GF-D8 (cell line): ENCODE data around the gene SPTAN1.

Source experiments
- DNase-seq: peaks from one replicate; lab custom pipeline; 2025; lab: John Stamatoyannopoulos, UW

SPTAN1 gene

DNA sequence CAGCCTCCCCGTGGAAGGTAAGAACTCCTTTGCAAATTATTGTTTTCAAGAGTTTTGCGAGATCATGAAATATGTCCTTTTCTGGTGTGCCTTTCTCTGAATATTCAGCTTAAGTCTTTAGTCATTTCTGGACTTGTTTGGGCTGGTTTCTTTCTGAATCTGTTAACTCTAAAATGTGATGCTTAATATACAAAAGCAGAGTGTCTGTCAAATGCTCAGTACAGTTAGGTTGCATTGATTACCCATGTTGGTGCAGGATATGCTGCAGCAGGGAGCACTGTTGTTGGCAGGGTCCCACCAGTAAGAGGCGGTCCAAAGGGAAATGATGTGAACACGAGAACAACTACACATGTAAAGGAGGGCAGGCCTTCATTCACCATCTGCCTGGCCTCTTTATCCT lies 47.7 kb downstream of the SPTAN1 start:
- DNase-seq = no peak

DNA sequence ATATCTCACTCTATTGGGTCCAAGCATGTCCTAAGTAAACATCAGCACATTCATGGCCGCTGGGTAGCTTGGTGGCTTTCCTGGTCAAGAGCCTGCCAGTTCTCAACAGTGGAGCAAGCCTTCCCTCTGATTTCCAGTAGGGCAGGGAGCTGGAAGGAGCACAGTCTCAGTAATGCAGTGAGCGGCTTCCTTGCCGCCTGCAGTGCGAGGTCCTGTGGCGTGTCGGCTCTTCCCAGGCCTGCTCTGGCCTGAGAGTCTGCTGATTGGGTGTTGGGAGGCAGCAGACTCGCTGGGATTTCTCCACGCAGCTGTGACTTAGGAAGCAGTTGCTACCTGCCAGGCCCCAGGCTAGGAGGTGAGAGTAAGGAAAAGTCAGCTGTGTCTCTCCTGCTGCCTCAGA lies 51.3 kb downstream of the SPTAN1 start:
- DNase-seq = no peak

DNA sequence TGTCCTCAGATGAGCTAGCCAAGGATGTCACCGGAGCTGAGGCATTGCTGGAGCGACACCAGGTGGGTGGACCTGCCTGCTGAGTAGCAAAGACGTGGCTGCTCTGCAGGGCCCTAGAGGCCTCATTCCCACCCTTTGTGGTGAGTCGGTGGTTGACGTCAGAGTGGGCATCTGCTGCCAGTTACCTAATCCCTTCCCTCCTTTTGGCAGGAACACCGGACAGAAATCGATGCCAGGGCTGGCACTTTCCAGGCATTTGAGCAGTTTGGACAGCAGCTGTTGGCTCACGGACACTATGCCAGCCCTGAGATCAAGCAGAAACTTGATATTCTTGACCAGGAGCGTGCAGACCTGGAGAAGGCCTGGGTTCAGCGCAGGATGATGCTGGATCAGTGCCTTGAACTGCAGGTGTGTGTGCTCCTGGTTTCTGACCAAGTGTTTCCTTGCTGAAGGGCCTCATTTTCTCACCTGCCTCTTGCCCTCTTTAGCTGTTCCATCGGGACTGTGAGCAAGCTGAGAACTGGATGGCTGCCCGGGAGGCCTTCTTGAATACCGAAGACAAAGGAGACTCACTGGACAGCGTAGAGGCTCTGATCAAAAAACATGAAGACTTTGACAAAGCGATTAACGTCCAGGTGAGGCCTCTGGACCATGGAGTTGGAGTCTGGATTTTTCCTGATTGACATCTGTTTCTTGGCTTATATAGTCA lies 55.4 kb downstream of the SPTAN1 start:
- no peak for DNase-seq

DNA sequence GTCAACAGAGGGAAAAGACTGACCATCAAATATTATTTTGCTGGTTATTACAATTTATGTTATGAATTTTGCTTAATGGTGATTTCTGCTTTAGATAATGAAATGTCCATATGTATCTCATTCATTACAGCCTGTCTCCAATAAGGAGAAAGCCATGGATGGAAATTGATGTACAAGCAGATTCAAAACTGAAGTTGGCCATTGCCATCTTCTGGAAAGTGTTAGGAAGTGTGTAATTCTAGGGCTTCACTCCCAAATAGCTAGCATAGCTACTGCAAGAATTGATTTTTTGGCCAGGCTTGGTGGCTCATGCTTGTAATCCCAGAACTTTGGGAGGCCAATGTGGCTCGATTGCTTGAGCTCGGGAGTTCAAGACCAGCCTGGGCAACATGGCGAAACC lies 58.5 kb downstream of the SPTAN1 start:
- no peak for DNase-seq

DNA sequence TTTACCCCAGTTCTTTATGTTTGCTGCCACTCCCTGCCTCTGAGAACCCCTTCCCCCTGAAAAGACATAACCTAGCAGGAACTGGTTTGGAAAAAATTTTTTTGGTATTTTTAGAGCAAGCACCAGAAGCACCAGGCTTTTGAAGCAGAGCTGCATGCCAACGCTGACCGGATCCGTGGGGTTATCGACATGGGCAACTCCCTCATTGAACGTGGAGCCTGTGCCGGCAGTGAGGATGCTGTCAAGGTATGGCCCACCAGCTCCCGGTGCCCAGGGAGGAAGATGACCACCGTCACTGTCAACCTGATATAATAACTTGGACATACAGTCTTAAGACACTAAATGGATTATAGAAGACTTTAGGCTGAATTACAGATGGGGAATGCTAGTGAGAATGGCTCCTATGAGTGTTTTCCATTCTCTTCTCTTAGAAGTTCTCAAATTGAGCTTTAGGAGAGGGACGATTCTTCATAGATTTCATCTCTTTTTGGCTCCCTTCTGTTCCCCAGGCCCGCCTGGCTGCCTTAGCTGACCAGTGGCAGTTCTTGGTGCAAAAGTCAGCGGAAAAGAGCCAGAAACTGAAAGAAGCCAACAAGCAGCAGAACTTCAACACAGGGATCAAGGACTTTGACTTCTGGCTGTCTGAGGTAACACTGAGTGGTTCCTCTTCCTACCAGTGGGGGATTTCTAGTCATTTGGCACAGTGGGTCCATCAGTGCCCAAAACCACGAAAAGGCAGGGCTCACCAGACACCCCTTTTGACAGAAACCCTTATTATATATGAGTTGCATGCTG lies 59.4 kb downstream of the SPTAN1 start:
- no peak for DNase-seq

DNA sequence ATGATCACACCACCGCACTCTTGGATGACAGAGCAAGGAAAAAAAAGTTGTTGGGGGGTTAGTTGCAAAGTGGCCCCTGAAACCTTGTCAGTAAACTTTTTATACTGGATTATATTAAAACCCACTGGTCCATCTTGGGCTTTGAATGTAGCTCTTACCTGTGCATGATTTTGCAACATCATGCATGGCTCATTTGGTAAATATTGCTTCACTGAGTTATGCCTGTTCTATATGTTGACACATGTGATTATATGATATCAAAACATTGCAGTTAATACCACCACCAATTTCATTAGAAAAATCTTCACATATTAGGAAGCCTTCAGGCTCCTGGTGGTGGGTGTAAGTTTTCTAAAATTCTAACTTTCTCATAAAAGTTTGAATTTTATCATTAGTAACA lies 62.3 kb downstream of the SPTAN1 start:
- no peak for DNase-seq

DNA sequence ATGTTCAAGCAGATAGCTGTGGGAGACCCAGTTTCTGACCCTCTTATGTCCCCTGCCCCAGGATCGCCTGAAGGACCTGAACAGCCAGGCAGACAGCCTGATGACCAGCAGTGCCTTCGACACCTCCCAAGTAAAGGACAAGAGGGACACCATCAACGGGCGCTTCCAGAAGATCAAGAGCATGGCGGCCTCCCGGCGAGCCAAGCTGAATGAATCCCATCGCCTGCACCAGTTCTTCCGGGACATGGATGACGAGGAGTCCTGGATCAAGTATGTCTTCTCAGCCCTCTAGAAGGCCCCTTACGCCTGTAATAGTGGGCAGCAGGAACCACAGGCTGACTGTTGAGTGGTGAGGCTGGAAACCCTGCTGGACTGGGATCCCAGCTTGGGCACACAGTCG lies 63.2 kb downstream of the SPTAN1 start:
- DNase-seq = no peak

DNA sequence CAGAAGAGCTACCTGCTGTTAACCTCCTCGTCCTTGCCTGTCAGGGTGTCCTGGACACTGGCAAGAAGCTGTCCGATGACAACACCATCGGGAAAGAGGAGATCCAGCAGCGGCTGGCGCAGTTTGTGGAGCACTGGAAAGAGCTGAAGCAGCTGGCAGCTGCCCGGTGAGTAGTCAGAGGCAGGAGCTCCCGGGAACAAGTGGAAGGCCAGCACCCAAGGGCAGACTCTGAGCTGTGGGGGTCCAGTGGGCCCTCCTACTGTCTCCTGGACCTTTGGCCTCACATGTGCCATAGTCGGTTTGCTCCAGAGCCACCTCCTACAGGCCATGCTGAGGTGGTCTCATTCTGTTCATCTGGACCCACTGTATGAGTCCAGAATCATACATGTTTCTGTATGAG lies 65.6 kb downstream of the SPTAN1 start:
- DNase-seq = no peak

DNA sequence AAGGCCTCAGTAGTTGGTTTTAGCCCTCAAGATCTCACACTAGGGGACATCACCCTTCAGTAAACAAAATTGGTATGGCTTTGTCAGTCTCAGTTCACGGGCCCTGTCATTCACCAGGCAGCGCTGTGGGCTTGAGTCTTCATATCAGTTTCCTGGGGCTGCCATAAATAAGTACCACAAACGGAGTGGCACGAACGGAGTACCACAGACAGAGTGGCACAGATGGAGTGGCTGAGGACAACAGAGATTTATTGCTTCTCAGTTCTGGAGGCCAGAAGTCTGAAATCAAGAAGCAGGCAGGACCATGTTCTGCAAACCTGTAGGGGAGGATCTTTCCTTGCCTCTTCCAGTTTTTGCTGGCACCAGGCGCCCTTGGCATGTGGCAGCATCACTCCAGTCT lies 66.7 kb downstream of the SPTAN1 start:
- no peak for DNase-seq

DNA sequence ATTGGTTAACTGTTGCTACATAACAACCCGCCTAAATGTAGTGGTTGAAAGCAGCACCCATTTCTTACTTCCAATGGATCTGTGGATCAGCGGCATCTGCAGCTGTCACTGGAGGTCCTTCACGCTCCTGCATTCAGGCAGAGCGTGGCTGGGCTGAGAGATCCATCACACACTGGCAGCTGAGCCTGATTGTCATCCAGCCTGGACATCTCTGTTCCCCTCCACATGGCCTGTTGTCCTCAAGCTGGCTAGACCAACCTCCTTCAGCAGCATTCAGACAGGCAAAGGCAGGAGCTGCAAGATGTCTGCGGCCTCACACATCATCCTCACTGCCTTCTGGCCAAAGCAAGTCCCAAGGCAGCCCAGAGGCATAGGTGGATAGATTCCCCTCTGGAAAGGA lies 67.4 kb downstream of the SPTAN1 start:
- no peak for DNase-seq

DNA sequence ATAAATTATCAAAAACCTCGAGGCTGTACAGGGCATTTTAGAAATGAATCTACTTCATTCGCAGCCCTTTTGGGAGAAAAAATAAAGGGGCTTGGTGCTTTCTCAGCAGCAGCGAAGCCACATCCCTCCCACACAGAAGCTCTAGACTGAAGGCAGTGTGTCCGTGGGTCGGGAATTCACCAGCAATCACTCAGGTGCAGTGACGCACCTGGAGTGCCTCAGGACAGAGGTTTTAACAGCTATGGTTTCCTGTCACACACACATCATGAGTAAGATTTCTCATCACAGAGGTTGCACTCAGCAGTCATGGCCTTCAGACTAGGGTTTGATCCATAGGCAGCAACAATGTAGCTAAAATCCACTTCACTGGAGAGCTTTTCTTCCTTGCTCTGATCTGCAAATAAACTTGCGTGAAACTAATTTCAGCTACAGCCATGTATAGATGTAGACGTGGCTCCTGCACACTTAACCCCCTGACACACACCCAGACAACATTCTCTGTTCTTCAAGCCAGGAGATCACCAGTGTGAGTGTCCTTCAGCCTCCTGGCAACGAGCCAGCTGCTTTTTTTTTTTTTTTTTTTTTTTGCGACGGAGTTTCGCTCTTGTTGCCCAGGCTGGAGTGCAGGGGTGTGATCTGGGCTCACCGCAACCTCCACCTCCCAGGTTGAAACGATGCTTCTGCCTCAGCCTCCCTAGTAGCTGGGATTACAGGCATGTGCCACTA lies 69.5 kb downstream of the SPTAN1 start:
- no peak for DNase-seq

DNA sequence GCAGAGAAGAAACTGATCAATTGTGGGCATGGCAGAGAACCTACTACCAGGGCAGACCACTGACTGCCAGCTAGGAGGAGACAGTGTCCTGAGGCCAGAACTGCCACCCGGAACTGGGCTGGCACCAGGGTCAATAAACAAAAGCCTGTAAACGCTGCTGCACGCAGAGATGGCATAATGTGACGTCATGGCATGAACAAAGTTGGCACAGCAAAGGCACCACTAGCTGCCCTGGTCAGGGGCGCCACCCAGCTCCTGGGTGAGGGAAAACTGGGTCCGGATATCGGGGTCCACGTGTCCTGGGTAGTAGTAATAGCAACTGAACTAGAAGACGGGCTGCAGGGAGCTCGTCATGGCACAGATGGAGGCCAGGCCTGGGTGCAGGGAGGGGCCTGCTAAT lies 72.2 kb downstream of the SPTAN1 start:
- DNase-seq = no peak

DNA sequence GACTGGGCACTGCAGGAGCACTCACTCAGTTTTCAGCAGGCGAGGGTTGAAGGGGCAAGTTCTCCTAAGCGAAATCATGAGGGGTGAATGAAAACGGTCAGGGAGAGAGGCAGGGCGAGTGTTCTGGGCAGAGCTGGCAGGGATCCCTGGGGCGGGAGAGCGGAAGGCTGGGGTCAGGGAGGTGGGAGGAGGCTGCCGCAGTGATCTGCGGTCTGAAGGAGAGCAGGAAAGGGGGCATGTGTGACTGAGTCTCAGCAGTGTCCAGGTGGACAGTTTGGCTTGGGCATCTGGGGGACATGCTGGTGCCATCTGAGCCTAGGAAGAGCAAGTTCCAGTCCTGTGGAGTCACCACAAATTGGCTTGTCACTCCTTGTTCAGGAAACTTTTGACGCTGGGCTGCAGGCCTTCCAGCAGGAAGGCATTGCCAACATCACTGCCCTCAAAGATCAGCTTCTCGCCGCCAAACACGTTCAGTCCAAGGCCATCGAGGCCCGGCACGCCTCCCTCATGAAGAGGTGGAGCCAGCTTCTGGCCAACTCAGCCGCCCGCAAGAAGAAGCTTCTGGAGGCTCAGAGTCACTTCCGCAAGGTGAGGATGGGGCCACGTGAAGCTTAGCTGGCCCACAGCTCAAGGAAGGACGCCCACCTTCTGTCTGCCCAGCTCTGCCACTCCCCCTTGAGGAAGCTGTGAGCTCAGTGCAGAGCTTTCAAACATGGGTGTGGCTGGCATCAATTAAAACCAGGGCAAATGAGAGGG lies 73.2 kb downstream of the SPTAN1 start:
- no peak for DNase-seq

DNA sequence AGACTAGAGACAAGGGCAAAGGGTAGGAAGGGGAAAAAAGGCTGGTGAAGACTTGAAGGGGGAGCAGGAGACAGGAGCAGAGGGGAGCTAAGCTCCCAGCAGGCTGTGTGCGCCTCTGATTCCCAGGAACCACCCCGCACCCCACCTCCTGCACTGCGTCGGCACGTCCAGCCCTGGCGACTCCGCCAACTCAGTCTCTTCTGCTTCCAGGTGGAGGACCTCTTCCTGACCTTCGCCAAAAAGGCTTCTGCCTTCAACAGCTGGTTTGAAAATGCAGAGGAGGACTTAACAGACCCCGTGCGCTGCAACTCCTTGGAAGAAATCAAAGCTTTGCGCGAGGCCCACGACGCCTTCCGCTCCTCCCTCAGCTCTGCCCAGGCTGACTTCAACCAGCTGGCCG lies 73.8 kb downstream of the SPTAN1 start:
- DNase-seq = no peak

DNA sequence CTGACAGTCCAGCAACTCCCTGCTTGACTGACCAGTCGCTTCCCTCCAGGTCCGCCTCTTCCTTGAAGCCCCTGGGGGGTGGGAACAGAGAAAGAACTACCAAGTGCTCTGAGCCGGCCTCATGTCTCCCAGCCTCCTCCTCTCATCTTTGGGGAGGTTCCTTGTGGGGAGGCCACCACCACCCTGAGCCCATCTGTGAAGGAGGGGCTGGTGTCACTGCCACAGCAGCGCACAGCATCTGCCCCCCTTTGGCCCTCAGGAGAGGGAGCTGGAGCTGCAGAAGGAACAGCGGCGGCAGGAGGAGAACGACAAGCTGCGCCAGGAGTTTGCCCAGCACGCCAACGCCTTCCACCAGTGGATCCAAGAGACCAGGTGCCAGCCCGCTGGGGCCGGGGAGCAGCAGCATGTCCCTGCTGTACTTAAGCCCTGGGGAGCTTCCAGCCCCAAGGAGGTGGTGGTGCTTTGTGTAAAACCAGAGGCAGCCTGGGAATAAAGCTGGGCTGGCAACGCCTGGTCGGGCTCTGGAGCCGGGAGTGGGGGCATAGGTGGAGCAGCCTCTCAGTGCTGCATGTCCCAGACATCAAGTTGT lies 74.8 kb downstream of the SPTAN1 start:
- no peak for DNase-seq

DNA sequence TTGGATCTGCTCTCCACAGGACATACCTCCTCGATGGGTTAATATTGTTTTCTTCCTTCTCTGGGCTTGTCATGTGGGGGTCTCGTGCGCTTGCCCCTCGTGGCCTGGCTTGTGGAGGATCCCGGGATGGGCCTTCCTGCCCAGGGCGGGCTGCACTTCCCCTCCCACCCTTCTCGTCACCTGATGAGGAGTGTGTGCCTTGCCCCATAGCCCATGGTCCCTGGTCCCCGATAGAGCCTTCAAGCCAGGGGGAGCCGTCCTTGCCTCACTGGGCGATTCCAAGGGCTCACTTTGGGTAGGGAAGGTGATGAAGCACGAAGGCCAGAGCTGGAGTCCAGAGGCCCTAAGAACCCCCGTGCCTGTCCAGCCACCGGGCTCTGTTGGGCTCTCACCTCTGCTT lies 75.5 kb downstream of the SPTAN1 start:
- DNase-seq = no peak

DNA sequence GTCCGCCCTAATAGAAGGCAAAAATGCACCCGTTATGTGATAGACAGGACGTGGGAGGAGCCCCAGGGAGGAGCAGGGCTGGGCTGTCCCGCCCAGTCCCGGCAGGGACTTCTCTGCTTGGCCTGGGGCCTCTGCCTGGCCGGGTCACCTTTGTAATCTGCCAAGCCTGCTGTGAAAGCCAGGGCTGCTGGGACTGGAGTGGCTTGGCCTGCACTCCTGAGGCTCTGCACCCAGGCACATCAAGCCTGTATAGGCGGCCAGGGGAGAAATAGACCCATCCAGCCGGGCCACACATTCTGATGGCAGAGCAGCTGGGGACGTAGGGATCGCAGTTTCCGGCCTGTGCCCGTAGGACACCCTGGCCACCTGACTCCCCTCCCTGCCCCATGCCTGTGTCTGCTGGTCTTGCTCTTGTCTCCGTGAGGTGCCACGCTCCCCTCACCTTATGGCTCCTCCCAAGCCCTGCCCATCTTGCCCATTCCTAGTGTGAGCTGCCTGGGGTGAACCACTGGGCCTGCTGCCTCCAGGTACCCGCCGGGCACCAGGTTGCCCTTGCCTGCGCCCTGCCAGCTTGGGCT lies 76.2 kb downstream of the SPTAN1 start:
- DNase-seq = no peak

DNA sequence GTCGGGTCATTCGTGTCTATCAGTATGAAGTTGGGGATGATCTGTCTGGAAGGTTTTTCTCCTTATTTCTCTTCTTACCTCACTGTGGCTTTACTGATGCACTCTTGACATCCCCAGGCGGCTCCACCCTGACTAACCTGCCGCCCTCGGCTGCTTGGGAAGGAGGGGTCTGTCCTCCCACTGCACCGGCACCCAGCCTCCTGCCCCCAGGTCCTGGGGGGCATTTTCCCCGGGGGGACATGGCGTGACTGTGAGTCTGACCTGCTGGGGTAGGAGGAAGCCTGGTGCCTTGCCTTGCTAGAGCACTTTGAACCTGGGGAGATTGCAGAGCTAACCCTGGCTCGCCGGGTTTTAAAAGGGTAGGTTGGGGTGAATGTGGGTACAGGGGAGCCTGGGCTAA lies 76.7 kb downstream of the SPTAN1 start:
- DNase-seq = no peak

DNA sequence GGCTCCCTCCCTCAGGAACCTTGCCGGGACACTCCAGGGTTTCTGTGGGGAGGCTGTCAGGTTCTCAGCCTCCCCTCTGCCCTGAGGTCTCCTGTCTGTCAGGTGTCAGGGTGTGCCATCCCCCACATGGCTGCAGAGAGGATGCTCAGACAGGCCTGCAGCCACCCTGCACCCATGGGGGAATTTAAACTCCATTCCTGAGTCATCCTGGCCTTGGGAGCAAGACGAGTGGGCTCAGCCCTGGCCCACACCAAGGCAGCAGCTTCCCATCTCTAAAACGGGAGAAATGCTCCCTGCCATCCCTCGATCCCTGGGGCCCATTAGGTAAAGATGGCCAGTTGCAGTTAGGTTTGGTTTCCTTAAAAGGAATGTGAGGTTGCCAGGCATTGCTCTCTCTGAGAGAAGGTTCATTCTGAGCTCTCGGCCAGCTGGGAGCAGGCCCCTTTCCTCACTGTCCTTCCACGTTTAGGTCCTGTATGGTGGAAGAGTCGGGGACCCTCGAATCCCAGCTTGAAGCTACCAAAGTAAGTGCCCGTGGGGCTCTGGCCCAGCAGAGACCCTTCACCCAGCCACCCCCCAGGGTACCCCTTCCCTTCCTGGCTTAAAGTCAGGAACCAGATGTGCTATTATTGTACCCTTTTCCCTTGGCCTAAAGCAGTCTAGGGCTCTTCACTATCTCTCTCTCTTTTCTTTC lies 77.6 kb downstream of the SPTAN1 start:
- no peak for DNase-seq

DNA sequence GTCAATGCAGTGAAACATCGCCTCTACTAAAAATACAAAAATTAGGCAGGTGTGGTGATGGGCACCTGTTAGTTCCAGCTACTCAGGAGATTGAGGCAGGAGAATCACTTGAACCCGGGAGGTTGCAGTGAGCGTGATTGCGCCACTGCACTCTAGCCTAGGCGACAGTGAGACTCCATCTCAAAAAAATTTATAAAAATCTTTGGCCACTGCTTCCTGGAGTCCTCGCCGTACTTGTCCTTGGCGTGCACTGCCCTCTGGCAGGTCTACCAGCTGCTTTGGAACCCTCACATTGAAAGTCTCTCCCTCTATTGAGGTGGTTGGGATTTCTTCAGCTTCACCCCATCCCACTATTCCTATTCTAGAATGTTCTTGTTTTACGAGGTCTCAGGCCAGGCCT lies 79.2 kb downstream of the SPTAN1 start:
- DNase-seq = no peak

DNA sequence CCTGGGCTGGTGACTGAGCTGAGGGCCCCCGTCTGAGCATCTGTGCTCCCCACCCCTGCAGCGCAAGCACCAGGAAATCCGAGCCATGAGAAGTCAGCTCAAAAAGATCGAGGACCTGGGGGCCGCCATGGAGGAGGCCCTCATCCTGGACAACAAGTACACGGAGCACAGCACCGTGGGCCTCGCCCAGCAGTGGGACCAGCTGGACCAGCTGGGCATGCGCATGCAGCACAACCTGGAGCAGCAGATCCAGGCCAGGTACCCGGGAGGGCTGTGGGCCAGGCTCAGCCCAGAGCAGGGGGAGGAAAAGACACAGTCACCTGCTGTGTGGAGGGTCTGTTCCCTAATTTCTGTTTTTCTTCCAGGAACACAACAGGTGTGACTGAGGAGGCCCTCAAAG lies 79.7 kb downstream of the SPTAN1 start:
- no peak for DNase-seq
